Chondrocyte (in vitro differentiated cells): ENCODE data around the gene CCNYL1. TPM values are rescaled to one million over a fixed set of nuclear protein-coding genes. Genes with fewer than 3 reads are reported as not detected.

ENCODE experiments used
- DNase-seq: peaks from one replicate; pipeline ENCODE4 v3.0.0; 2021; ENCODE audit warnings: mixed read lengths, low spot score
- H3K27ac Mint-ChIP-seq: one replicate; pipeline ENCODE4 v1.8.0; 2021; ENCODE audit warnings: mild to moderate bottlenecking, moderate library complexity, mixed read lengths; ENCODE audit not compliant: unreplicated experiment
- H3K27me3 Mint-ChIP-seq: 2 replicates; pipeline ENCODE4 v1.8.0; 2021; ENCODE audit warnings: low read depth, mixed read lengths
- H3K36me3 Mint-ChIP-seq: 2 replicates; pipeline ENCODE4 v1.8.0; 2021; ENCODE audit warnings: low read depth, mixed read lengths
- H3K4me1 Mint-ChIP-seq: 2 replicates; pipeline ENCODE4 v1.8.0; 2021; ENCODE audit warnings: low read depth, mild to moderate bottlenecking, mixed read lengths
- H3K4me3 Mint-ChIP-seq: one replicate; pipeline ENCODE4 v1.8.0; 2021; ENCODE audit warnings: mild to moderate bottlenecking, moderate library complexity, mixed read lengths; ENCODE audit not compliant: unreplicated experiment
- H3K9me3 Mint-ChIP-seq: 2 replicates; pipeline ENCODE4 v1.8.0; 2021; ENCODE audit warnings: low read depth, mixed read lengths
- CTCF ChIP-seq: fragments of 200-600 bp; sonication (generic); IDR thresholded peaks from 2 replicates; pipeline ENCODE4 v1.5.0; 2021; ENCODE audit warnings: antibody characterized with exemption, mild to moderate bottlenecking, moderate library complexity
- total RNA-seq: library from RNA; stranded (reverse); gene quantifications from 3 replicates; pipeline ENCODE4 v1.2.1, GENCODE V29; 2021

Gene CCNYL1
- total RNA-seq, 1 donor from 2014 or later = 25.3 TPM

- Mint-ChIP-seq H3K4me1 (peaks cover 5% of the 10 kb centered on the region), H3K36me3 (no peaks in the 10 kb centered on the region), H3K27me3 (no peaks in the 10 kb centered on the region), H3K9me3 (no peaks in the 10 kb centered on the region), H3K27ac (no peak overlapping the region), H3K4me3 (no peak overlapping the region)
- DNase-seq = no peak
- TF ChIP-seq CTCF = no peak
Measured at GRCh38 chr2:207796585-207797350, 85.3 kb downstream of the CCNYL1 start.

GRCh38 chr2:207801259-207801658, 89.8 kb downstream of the CCNYL1 start:
- Mint-ChIP-seq H3K36me3 (no peaks in the 10 kb centered on the region), H3K9me3 (no peaks in the 10 kb centered on the region), H3K4me3 (no peak overlapping the region), H3K27ac (no peak overlapping the region), H3K4me1 (no peaks in the 10 kb centered on the region), H3K27me3 (no peaks in the 10 kb centered on the region)
- no peak for TF ChIP-seq CTCF
- no peak for DNase-seq

GRCh38 chr2:207802650-207803049, 91.2 kb downstream of the CCNYL1 start:
- Mint-ChIP-seq H3K27ac (no peak overlapping the region), H3K9me3 (no peaks in the 10 kb centered on the region), H3K4me1 (peaks cover 3% of the 10 kb centered on the region), H3K4me3 (no peak overlapping the region), H3K27me3 (peaks cover 1% of the 10 kb centered on the region), H3K36me3 (no peaks in the 10 kb centered on the region)
- no peak for DNase-seq
- TF ChIP-seq CTCF = no peak

Other genes with a start within 250 kb of the CCNYL1 start
- gene CREB1, start 181.7 kb upstream of the CCNYL1 start, total RNA-seq = 48.3 to 62.3 TPM (median 54.2 TPM) in 3 replicates
- gene METTL21A, start 86.2 kb upstream of the CCNYL1 start, total RNA-seq = 11.8 to 16.1 TPM (median 12.7 TPM) in 3 replicates
- 0.63 to 1.1 TPM (median 0.82 TPM) in 3 replicates for gene FZD5, start 58.3 kb downstream of the CCNYL1 start, total RNA-seq